GM12878 (cell line): ENCODE data around the gene KASH5. TPM values are rescaled to one million over a fixed set of nuclear protein-coding genes. Genes with fewer than 3 reads are reported as not detected.
A peak's percentile ranks its signal among the peaks of the same experiment; 100 is the strongest.

Experiments
- ATAC-seq: fragments of 200-7000 bp; cut with Tn5 transposase; 3 replicates; pipeline ENCODE4 v1.9.1; 2020; ENCODE audit warnings: mild to moderate bottlenecking, moderate library complexity
- BruUV-seq: library from RNA; stranded (reverse); fragments of 400-500 nt; replicated peaks from 2 replicates; lab custom pipeline; 2021; lab: Mats Ljungman, UMichigan
- CTCF ChIA-PET: fragments of 300-600 bp; sonication (Branson Sonifier 250); formaldehyde crosslinking; extraction: SDS; loops from one replicate; lab custom pipeline; 2021; ENCODE audit warnings: inconsistent platforms; lab: Yijun Ruan, JAX
- POLR2A ChIA-PET: fragments of 350-600 bp; formaldehyde crosslinking; extraction: SDS; loops from one replicate; lab custom pipeline; 2021; ENCODE audit warnings: inconsistent platforms; lab: Charles Lee
- RAD21 ChIA-PET: fragments of 300-600 bp; sonication (Branson Sonifier 250); formaldehyde crosslinking; loops from one replicate; lab custom pipeline; 2023; ENCODE audit warnings: antibody characterized with exemption; ENCODE audit not compliant: unreplicated experiment; lab: Charles Lee
- SMC1A ChIA-PET: fragments of 300-600 bp; sonication (Branson Sonifier 250); formaldehyde crosslinking; loops from one replicate; lab custom pipeline; 2023; ENCODE audit not compliant: unreplicated experiment, uncharacterized antibody; lab: Charles Lee
- DNase-seq: peaks from one replicate; pipeline ENCODE4 v3.0.0-alpha.2; 2011; ENCODE audit warnings: low read depth, low spot score
- FAIRE-seq: peaks from 3 replicates; lab custom pipeline; 2011; peaks lifted over from hg19 to GRCh38; lab: Jason Lieb, UNC
- H2AFZ ChIP-seq: 2 replicates; pipeline ENCODE4 v1.6.0; 2011; ENCODE audit warnings: low read depth, low read length, control low read depth; ENCODE audit not compliant: control insufficient read depth
- H3K27ac ChIP-seq: 2 replicates; pipeline ENCODE4 v1.5.1; 2011; ENCODE audit warnings: control low read depth; ENCODE audit not compliant: control insufficient read depth, insufficient read depth
- H3K27me3 ChIP-seq, 2 experiments: replicated peaks in 1 of 2; 2 replicates each; pipeline versions ENCODE4 v1.6.0 to v1.6.1; 2011; ENCODE audit warnings: low read length in 1 of 2; ENCODE audit not compliant: control insufficient read depth in 2 of 2, insufficient read depth in 2 of 2
- H3K36me3 ChIP-seq, 2 experiments: 2 replicates each; pipeline ENCODE4 v1.5.1; 2011; ENCODE audit warnings: low read length in 1 of 2; ENCODE audit not compliant: control insufficient read depth in 2 of 2, insufficient read depth in 2 of 2
- H3K4me1 ChIP-seq: 2 replicates; pipeline ENCODE4 v1.6.1; 2011; ENCODE audit warnings: mild to moderate bottlenecking, low read length, moderate library complexity, mixed read lengths; ENCODE audit not compliant: control insufficient read depth, insufficient read depth
- H3K4me2 ChIP-seq: 2 replicates; pipeline ENCODE4 v1.6.0; 2011; ENCODE audit warnings: control low read depth; ENCODE audit not compliant: control insufficient read depth, insufficient read depth
- H3K4me3 ChIP-seq: fragments of 200-600 bp; sonication (generic); 2 replicates; pipeline ENCODE4 v1.5.1; 2016
- H3K79me2 ChIP-seq: 2 replicates; pipeline ENCODE4 v1.6.0; 2011; ENCODE audit warnings: low read length; ENCODE audit not compliant: control insufficient read depth, insufficient read depth
- H3K9ac ChIP-seq: 2 replicates; pipeline ENCODE4 v1.8.0; 2011; ENCODE audit warnings: low read length, control low read depth, mixed read lengths; ENCODE audit not compliant: control insufficient read depth, insufficient read depth
- H3K9me3 ChIP-seq: replicated peaks from 3 replicates; pipeline ENCODE4 v1.5.1; 2011; ENCODE audit warnings: mild to moderate bottlenecking, low read length; ENCODE audit not compliant: control insufficient read depth, insufficient read depth
- H4K20me1 ChIP-seq: 2 replicates; pipeline ENCODE4 v1.6.0; 2011; ENCODE audit not compliant: control insufficient read depth, insufficient read depth
- HCFC1 ChIP-seq: fragments of 150-350 bp; IDR thresholded peaks from 2 replicates; pipeline ENCODE4 v1.6.1; 2014; ENCODE audit warnings: low read length
- IRF4 ChIP-seq: IDR thresholded peaks from 2 replicates; pipeline ENCODE4 v1.6.1; 2011; ENCODE audit warnings: low read depth, low read length
- NFYB ChIP-seq: IDR thresholded peaks from 2 replicates; pipeline ENCODE4 v1.6.1; 2011; ENCODE audit warnings: low read depth, mild to moderate bottlenecking, low read length, improper control_type of control experiment, moderate library complexity; ENCODE audit not compliant: insufficient read depth
- RBBP5 ChIP-seq: fragments of 200-600 bp; sonication (generic); conservative IDR thresholded peaks from 2 replicates; pipeline ENCODE4 v1.6.1; 2016
- SIX5 ChIP-seq: IDR thresholded peaks from 2 replicates; pipeline ENCODE4 v1.6.1; 2011; ENCODE audit warnings: mild to moderate bottlenecking, low read depth, low read length, moderate library complexity; ENCODE audit not compliant: severe bottlenecking
- USF1 ChIP-seq: IDR thresholded peaks from 2 replicates; pipeline ENCODE4 v1.6.1; 2011; ENCODE audit warnings: borderline replicate concordance, low read depth, mild to moderate bottlenecking, moderate library complexity, mixed read lengths, low read length; ENCODE audit not compliant: insufficient read depth; ENCODE audit errors: extremely low read length
- ZNF207 ChIP-seq: fragments of 450-650 bp; IDR thresholded peaks from 2 replicates; pipeline ENCODE4 v1.6.1; 2014; ENCODE audit warnings: antibody characterized with exemption, mild to moderate bottlenecking, borderline replicate concordance
- ZZZ3 ChIP-seq: IDR thresholded peaks from 2 replicates; pipeline ENCODE4 v1.6.1; 2011; ENCODE audit warnings: low read depth; ENCODE audit not compliant: control insufficient read depth, insufficient read length
- WGBS: methylation state at CpG from one replicate; pipeline ENCODE4 v1.1.6; 2016; ENCODE audit warnings: low lambda C conversion rate; ENCODE audit not compliant: insufficient replicate concordance, insufficient coverage; ENCODE audit errors: missing lambda C conversion rate; 5-methylcytosine and 5-hydroxymethylcytosine counted together
- in situ Hi-C: fragments of 300-500 bp; cut with MboI; formaldehyde crosslinking; loops from 9 replicates; pipeline ENCODE4 v1.14.3; 2018; ENCODE audit warnings: mixed read lengths
- intact Hi-C: fragments of 100-400 bp; cut with micrococcal nuclease; formaldehyde crosslinking; loops from one replicate; pipeline ENCODE4 v1.14.2; 2022; ENCODE audit not compliant: unreplicated experiment
- polyA plus RNA-seq, 11 experiments: library from polyadenylated mRNA; depleted of rRNA in 4 of 11; unstranded in 6 of 11; stranded (reverse) in 5 of 11; fragments of >200 nt; fragmentation: Nextera tagmentation in 4 of 11; fragmentation: Illumina TruSeq in 1 of 11; extraction: Ambion mirVana in 4 of 11; extraction: Trizol in 1 of 11; gene quantifications; 1 replicate in 1 of 11; 2 replicates in 10 of 11; pipeline versions ENCODE4 v1.2.1 to v1.2.3, GENCODE V29; 2011 to 2016; ENCODE audit warnings: inconsistent platforms in 2 of 11, missing spikeins in 2 of 11, low read depth in 1 of 11
- total RNA-seq, 4 experiments: library from RNA; depleted of rRNA in 3 of 4; stranded (reverse); fragments of >200 nt in 3 of 4; fragmentation: Illumina TruSeq in 1 of 4; extraction: Trizol in 1 of 4; gene quantifications; 2 replicates each; pipeline versions ENCODE4 v1.2.1 to v1.2.3, GENCODE V29; 2013 to 2021

KASH5 gene
- total and polyA plus RNA-seq, 10 of the 15 experiments (the other 5 are each of a cell fraction or from before 2014, with no cell fraction given), result 0.03 to 0.06 (median 0.05) TPM; not detected in 7

GRCh38 chr19:49347835-49348234 lies 40.2 kb upstream of the KASH5 start (continued):
- peak; percentile 76 for TF ChIP-seq HCFC1
- TF ChIP-seq ZZZ3, result no peak
- TF ChIP-seq ZNF207, result no peak

GRCh38 chr19:49348305-49349189 lies 39.5 kb upstream of the KASH5 start:
- ChIA-PET RAD21 (interaction anchor here (1.3 kb wide), 1 partner anchor 23 kb away, joined by 3 read pairs; no protein-coding TSS in a partner anchor), CTCF (interaction anchor here (0.8 to 1.4 kb wide), 4 partner anchors 12 to 94 kb away, joined by 3 to 5 read pairs (median 4); no protein-coding TSS in a partner anchor), POLR2A (interaction anchor here (0.7 to 1.0 kb wide), 3 partner anchors 8 to 146 kb away, joined by 3 to 5 read pairs (median 4); no protein-coding TSS in a partner anchor), SMC1A (interaction anchor here (0.6 to 1.0 kb wide), 4 partner anchors 10 to 34 kb away, joined by 3 to 4 read pairs (median 3); no protein-coding TSS in a partner anchor)
- no peak overlapping the region for H3K4me3 ChIP-seq
- H3K9me3 ChIP-seq, result no peaks in the 10 kb centered on the region; the same call in 2 of the 3 replicates
- FAIRE-seq, result no peak
- TF ChIP-seq SIX5 (peak; percentile 39), IRF4 (no peak), USF1 (peak; percentile 10), RBBP5 (no peak), NFYB (peak; percentile 48; the same call in 1 of the 2 replicates)
- H4K20me1 ChIP-seq, result no peaks in the 10 kb centered on the region
- no peak overlapping the region for H3K9ac ChIP-seq
- no peaks in the 10 kb centered on the region for H3K79me2 ChIP-seq
- 62% methylated on average over 10 of the region's 12 CpGs for WGBS
- intact Hi-C loops (no loop called here), in situ Hi-C loops (no loop called here)
- H3K27me3 ChIP-seq, result no peaks in the 10 kb centered on the region
- H2AFZ ChIP-seq, result no peak overlapping the region
- no peak for DNase-seq
- H3K4me2 ChIP-seq, result no peak overlapping the region
- ATAC-seq, result no peak
- H3K4me1 ChIP-seq, result no peaks in the 10 kb centered on the region
- BruUV-seq, result no TSS peak
- no peak overlapping the region for H3K27ac ChIP-seq
- no peaks in the 10 kb centered on the region for H3K36me3 ChIP-seq
